Activated CD4-positive, alpha-beta memory T cell treated with anti-CD3 and anti-CD28 coated beads, Interleukin-2, amount 10 ng/mL, durations not matched to agents 7 days and 5 days (primary cell): Measurements from ENCODE around the gene SLC38A10. TPM values are rescaled to one million over a fixed set of nuclear protein-coding genes. Genes with fewer than 3 reads are reported as not detected.
A peak's percentile ranks its signal among the peaks of the same experiment; 100 is the strongest.

Source experiments
- CTCF ChIA-PET: fragments of 350-600 bp; sonication (Branson Sonifier 250); formaldehyde crosslinking; loops from one replicate; lab custom pipeline; 2021; ENCODE audit warnings: antibody characterized with exemption, inconsistent platforms; lab: Charles Lee
- POLR2A ChIA-PET: fragments of 350-600 bp; sonication (Branson Sonifier 250); formaldehyde crosslinking; loops from one replicate; lab custom pipeline; 2021; ENCODE audit warnings: antibody characterized with exemption; lab: Charles Lee
- DNase-seq: peaks from one replicate; pipeline ENCODE4 v3.0.0-alpha.2; 2020
- H3K27ac Mint-ChIP-seq: one replicate; pipeline ENCODE4 v1.8.0; 2021; ENCODE audit warnings: mild to moderate bottlenecking, mixed read lengths
- H3K27me3 Mint-ChIP-seq: one replicate; pipeline ENCODE4 v1.8.0; 2021; ENCODE audit warnings: mixed read lengths
- H3K36me3 Mint-ChIP-seq: one replicate; pipeline ENCODE4 v1.8.0; 2021; ENCODE audit warnings: low read depth, mixed read lengths
- H3K4me1 Mint-ChIP-seq: one replicate; pipeline ENCODE4 v1.8.0; 2021; ENCODE audit warnings: mixed read lengths
- H3K4me3 Mint-ChIP-seq: one replicate; pipeline ENCODE4 v1.8.0; 2021; ENCODE audit warnings: mild to moderate bottlenecking, mixed read lengths
- H3K9me3 Mint-ChIP-seq: one replicate; pipeline ENCODE4 v1.8.0; 2021; ENCODE audit warnings: mixed read lengths
- total RNA-seq, 2 experiments: library from RNA; stranded (reverse); gene quantifications; one replicate each; pipeline ENCODE4 v1.2.3, GENCODE V29; 2021

The SLC38A10 gene
- total RNA-seq, 2 experiments from 2014 or later, result 112 to 114 TPM

DNA sequence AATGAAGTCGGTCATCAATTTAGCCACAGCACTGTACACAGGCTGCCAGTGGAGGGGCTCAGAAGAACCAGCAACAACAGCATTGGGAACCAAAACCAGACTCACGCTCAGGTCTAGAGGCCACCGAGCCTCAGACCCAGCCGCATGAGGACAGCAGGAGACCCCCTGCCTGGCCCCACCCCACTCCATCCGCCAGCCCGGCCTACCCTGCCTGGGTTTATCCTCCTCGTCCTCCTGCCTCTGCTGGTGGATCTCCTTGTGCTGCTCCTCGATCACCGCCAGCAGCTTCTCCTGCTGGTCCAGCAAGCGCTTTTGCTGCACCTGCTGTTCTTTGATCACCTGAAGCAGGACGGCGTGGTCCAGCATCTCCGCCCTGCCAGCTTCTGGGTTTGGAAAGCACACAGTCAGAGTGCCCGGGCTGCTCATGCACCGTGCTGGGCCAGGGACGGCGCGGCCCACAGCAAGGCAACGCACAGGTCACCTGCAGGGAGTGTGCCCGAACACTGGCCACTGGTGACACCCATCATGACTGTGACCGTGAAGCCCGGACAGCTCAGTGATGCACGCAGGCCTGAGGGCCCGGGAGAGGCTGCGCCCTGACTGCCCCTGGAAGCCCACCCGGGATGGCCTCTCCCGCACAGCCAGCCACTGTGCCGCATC lies 48.3 kb downstream of the SLC38A10 start:
- no peak overlapping the region for H3K27ac Mint-ChIP-seq
- peaks cover 12% of the 10 kb centered on the region for H3K4me1 Mint-ChIP-seq
- no peaks in the 10 kb centered on the region for H3K9me3 Mint-ChIP-seq
- CTCF ChIA-PET, result interaction anchor here (0.6 kb wide), 1 partner anchor 229 kb away, joined by 5 read pairs; no protein-coding TSS in a partner anchor
- no peak overlapping the region for H3K4me3 Mint-ChIP-seq
- H3K27me3 Mint-ChIP-seq, result no peaks in the 10 kb centered on the region
- peaks cover 25% of the 10 kb centered on the region for H3K36me3 Mint-ChIP-seq
- POLR2A ChIA-PET, result no interaction called here
- DNase-seq, result no peak

DNA sequence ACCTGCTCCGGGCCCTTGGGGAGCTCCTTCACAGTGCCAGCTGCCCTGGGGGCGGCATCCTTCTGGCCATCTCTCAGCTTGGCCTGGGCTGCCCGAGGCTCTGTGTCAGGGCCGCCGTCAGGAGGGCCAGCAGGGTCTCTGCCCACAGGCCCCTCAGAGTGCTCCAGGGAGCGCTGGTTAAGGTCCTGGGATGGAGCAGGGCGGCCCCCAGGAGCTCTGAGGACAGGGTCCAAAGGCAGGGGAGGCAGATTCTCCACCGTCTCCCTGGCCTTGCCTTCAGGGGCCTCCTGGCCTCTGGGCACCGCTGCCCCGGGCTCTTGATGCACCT lies 48.8 kb downstream of the SLC38A10 start:
- no peak for DNase-seq
- CTCF ChIA-PET, result no interaction called here
- Mint-ChIP-seq H3K9me3 (no peaks in the 10 kb centered on the region), H3K27ac (no peak overlapping the region), H3K4me1 (peaks cover 17% of the 10 kb centered on the region), H3K4me3 (no peak overlapping the region), H3K36me3 (peaks cover 28% of the 10 kb centered on the region), H3K27me3 (no peaks in the 10 kb centered on the region)
- POLR2A ChIA-PET, result interaction anchor here (0.7 kb wide), 1 partner anchor 306 kb away, joined by 3 read pairs; the partner anchor contains the start of gene FAAP100

DNA sequence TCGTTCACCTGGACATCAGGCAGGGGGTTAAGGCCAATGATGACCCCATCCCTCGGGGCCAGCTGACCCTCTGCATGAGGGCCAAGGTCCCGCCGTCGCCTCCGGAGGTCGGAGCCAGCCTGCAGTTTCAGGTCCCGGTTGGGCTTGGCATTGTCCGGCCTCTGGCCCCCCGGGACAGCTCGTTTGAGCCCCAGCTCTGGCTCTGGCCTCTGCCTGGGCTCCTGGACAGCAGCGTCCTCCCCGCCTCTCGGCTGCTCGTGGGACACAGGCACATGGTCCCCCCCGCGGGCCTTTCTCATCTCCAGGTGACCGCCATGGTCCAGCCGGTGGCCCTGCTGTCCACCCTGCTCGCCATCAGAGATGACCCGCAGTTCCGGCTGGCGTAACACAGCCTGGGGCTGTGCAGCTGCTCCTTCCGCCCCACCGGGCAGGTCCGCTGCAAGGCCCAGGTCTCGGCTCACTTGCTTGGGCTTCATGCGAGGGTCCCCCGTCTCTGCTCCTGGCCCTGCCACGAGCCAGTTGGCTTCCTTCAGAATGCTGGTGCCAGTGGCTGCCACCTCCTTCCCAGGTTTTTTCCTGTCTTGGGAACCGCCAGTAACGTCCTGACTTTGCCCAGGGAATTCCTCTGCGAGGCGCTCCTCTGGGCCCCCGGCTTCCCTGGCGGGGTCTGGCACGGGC lies 49.3 kb downstream of the SLC38A10 start:
- Mint-ChIP-seq H3K4me3 (no peak overlapping the region), H3K27ac (no peak overlapping the region), H3K9me3 (no peaks in the 10 kb centered on the region), H3K27me3 (no peaks in the 10 kb centered on the region), H3K4me1 (peaks cover 22% of the 10 kb centered on the region), H3K36me3 (peaks cover 25% of the 10 kb centered on the region)
- no peak for DNase-seq
- CTCF ChIA-PET, result no interaction called here
- POLR2A ChIA-PET, result interaction anchor here (0.7 kb wide), 1 partner anchor 307 kb away, joined by 3 read pairs; the partner anchor contains the start of gene FAAP100

DNA sequence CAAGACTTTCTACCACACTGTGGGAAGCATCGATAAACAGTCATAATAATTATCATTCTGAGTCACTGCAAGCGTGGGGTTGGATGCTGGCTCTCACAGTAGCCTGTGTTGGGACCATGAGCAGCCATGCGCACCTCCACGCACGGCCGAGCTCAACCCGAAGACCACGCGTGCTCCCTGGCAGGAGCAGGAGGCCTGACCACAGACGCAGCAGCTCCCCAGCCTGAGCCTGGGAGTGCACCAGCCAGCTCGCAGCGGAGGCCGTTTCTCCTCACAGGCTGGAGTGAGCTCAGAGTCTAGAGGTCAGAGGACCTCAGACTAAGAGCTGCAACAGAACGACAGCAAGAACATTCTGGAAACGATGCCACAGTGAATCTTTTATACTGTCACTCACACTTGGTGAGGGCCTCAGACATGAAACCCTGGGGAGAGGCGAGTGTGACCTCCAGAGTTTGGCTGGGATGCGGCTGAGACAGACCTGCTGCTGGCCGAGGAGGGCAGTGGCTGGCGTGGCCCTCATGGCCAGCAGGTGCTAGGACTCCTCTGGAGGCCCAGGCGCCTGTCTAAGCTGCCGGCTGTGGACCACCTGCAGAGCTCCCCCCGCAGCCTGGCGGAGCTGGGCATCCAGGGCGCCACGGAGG lies 50.0 kb downstream of the SLC38A10 start:
- H3K4me1 Mint-ChIP-seq, result peaks cover 26% of the 10 kb centered on the region
- DNase-seq, result no peak
- peaks cover 22% of the 10 kb centered on the region for H3K36me3 Mint-ChIP-seq
- no peak overlapping the region for H3K4me3 Mint-ChIP-seq
- ChIA-PET POLR2A (no interaction called here), CTCF (no interaction called here)
- H3K27ac Mint-ChIP-seq, result no peak overlapping the region
- no peaks in the 10 kb centered on the region for H3K9me3 Mint-ChIP-seq
- no peaks in the 10 kb centered on the region for H3K27me3 Mint-ChIP-seq

DNA sequence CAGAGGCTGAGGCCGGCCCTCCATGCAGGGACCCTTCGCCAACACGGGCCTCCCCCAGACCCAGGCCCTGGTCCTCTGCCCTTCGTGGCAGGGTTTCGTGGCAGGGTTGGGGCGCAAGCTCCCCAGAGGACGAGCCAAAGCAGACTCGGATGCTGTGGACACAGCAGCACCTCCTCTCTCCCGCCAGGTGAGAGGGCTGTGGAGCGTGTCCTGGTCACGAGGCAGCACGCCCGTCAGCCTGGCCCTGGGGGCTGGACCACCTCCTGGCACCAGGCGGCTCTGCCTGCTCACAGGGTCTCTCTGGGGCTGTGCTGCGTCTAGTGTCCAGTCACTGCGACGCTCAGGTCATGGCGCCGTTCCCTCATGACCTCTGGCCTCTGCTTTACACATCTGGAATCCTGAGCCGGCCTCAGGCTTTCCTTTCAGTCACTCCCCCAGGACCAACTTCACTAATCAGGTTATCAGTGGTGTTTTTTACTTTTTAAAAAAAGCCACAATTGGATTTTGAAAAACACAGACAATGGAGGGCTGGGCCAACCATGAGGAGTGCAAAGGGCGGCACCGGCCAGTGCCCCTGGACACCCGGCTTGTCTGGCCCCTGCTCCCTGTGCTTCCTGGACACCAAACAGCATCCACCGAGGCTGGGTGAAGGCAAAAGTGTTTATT lies 50.6 kb downstream of the SLC38A10 start:
- Mint-ChIP-seq H3K27ac (no peak overlapping the region), H3K4me3 (no peak overlapping the region), H3K36me3 (peaks cover 17% of the 10 kb centered on the region), H3K4me1 (peaks cover 29% of the 10 kb centered on the region), H3K9me3 (no peaks in the 10 kb centered on the region), H3K27me3 (no peaks in the 10 kb centered on the region)
- POLR2A ChIA-PET, result no interaction called here
- DNase-seq, result no peak
- CTCF ChIA-PET, result no interaction called here

DNA sequence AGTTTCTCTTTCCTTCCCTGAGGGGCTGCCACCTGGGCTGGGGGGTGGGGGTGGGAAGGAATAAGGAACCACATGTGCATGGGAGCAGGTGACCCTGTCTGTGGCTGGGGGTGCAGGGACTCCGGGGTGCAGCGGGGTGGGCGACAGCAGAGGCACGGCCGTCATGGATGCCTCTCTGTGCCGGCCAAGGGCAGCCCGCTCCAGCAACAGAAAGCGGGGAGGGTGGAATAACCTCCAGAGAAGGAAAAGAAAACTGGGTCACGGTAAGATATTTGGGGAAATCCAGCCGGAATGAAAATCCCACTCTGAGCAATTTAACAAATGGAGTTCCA lies 51.8 kb downstream of the SLC38A10 start:
- Mint-ChIP-seq H3K4me3 (no peak overlapping the region), H3K27me3 (no peaks in the 10 kb centered on the region), H3K9me3 (no peaks in the 10 kb centered on the region), H3K4me1 (peaks cover 29% of the 10 kb centered on the region), H3K27ac (no peak overlapping the region), H3K36me3 (peaks cover 13% of the 10 kb centered on the region)
- CTCF ChIA-PET, result no interaction called here
- no peak for DNase-seq
- POLR2A ChIA-PET, result no interaction called here

DNA sequence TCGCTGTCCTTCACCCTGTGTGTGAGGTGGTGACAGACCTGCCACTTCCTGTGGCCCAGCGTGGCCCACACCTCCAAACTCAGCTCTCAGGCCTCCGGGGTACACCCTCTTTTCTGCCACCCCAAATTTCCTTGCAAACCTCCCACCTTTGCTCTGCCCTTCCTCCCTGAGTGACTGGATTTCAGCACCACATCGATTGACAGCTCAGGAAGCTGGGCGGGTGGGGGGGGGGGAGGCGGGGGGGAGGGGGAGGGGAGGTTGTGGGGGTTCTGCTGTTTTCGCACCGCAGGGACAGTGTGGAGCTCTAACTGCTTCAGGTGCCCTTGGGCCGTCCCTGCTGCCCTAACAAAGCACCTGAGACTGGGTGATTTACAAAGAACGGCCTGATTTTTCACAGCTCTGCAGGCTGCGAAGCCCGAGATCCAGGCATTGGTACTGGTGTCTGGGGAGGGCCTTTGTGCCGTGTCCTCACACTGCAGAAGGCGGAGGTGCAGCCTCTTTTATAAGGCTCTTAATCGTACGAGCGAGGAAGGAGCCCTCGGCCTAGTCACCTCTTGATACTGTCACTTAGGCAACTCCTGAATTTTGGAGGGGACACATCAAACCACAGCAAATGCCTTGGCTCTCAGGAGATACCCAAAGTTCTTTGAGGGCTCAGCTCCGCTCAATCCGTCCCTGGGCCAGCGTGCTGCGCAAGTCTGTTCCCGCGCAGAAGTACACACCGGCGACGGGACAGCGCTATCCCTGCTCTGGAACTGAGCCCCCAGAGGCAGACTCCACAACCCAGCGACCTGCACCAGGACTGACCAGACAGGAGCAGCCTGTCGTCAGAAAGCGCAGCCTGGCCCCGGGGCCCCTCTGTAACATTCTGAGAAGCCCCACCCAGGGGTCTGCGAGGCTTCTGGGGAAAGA lies 52.4 kb downstream of the SLC38A10 start:
- Mint-ChIP-seq H3K27ac (no peak overlapping the region), H3K9me3 (no peaks in the 10 kb centered on the region), H3K36me3 (peaks cover 11% of the 10 kb centered on the region), H3K27me3 (no peaks in the 10 kb centered on the region), H3K4me3 (no peak overlapping the region), H3K4me1 (peaks cover 34% of the 10 kb centered on the region)
- ChIA-PET POLR2A (interaction anchor here (0.9 kb wide), 1 partner anchor 14 kb away, joined by 3 read pairs; no protein-coding TSS in a partner anchor), CTCF (no interaction called here)
- DNase-seq, result no peak

DNA sequence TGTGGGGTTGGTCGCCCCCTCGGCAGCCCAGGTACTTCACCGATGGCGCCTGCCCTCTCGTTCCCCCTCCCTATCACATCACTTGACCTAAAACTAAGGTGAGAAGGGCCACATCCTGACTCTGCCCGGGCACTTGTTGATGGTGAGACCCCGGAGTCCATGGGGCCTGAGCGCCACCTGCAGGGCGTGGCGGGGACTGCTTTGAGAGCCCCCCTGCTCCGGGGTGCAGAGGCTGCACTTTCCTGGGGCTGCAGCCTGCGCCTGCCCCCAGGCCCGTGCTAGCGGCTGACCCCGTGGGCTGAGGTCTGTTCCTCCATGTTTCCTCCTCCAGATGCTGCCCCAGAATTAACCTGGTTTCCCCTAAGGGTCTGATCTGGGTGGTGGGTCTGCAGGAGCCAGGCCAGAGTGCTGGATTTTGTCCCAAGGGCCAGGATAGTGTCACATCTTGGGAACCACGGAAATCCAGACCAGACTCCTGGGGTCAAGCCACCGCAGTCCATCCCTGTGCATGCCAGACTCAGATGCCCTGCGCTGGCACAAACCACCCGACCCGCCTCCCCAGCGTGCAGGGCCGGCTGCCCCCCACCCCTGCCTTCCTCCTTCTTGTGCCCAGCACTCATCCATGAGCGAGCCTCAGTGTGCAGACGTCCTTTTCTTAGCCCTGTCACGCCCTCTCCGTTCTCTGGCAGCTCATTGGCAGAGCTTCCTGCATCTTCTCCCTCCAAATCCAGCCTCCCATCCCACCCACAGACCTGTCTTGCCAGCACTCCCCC lies 53.3 kb downstream of the SLC38A10 start:
- Mint-ChIP-seq H3K27me3 (no peaks in the 10 kb centered on the region), H3K4me3 (no peak overlapping the region), H3K4me1 (peaks cover 42% of the 10 kb centered on the region), H3K36me3 (peaks cover 11% of the 10 kb centered on the region), H3K9me3 (no peaks in the 10 kb centered on the region), H3K27ac (no peak overlapping the region)
- ChIA-PET POLR2A (interaction anchor here (0.9 kb wide), 1 partner anchor 13 kb away, joined by 3 read pairs; no protein-coding TSS in a partner anchor), CTCF (no interaction called here)
- peak; percentile 67 for DNase-seq

DNA sequence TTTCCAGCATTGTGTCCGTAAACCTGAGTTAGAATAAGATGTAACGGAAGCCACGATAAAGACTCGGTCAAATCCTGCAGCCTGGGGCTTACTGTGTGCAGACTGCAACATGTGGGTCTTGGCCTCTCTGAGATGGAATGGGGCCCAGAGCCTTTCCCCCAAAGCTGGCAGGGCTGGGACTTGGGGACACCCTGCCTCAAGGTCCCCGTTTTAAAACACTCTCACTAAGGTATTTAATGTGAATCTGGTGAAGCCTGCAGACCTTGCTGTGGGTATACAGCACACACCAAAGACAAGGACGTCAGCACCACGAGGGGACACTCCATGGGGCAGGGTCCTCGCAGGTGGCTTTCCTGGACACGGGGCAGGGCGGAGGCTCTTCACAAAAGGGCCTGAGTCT lies 53.9 kb downstream of the SLC38A10 start:
- Mint-ChIP-seq H3K27me3 (no peaks in the 10 kb centered on the region), H3K36me3 (peaks cover 11% of the 10 kb centered on the region), H3K27ac (peak overlapping the region; percentile 21), H3K4me1 (peaks cover 43% of the 10 kb centered on the region), H3K9me3 (no peaks in the 10 kb centered on the region), H3K4me3 (no peak overlapping the region)
- no peak for DNase-seq
- ChIA-PET POLR2A (no interaction called here), CTCF (interaction anchor here (0.9 to 1.1 kb wide), 2 partner anchors 14 to 53 kb away, joined by 3 to 4 read pairs; no protein-coding TSS in a partner anchor)

DNA sequence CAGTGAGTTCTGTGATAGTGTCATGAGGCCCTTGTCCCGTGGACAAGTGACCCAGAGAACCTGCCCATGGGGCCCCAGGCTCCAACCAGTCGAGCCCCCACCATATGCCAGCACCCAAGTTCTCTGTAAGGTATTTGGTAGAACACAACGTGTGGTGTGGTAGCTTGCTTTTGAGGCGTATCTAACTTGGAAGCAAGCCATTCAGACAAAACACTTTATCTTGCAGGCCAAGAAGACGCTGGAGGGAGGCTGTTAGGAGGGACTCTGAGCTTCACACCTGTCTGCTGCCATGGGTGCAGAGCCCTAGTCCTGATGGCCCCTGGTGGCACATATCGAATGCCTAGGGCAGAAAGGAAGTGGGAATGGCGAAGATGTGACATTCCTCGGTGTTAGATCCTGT lies 54.3 kb downstream of the SLC38A10 start:
- DNase-seq, result no peak
- peak overlapping the region; percentile 42 for H3K4me3 Mint-ChIP-seq
- no peaks in the 10 kb centered on the region for H3K9me3 Mint-ChIP-seq
- peaks cover 44% of the 10 kb centered on the region for H3K4me1 Mint-ChIP-seq
- POLR2A ChIA-PET, result interaction anchor here (2.0 to 2.4 kb wide), 2 partner anchors 18 to 47 kb away, joined by 4 to 18 read pairs; partner anchors contain the start of gene CEP131
- CTCF ChIA-PET, result interaction anchor here (0.9 to 1.1 kb wide), 2 partner anchors 14 to 53 kb away, joined by 3 to 4 read pairs; no protein-coding TSS in a partner anchor
- H3K27me3 Mint-ChIP-seq, result no peaks in the 10 kb centered on the region
- H3K36me3 Mint-ChIP-seq, result peaks cover 11% of the 10 kb centered on the region
- peak overlapping the region; percentile 21 for H3K27ac Mint-ChIP-seq

DNA sequence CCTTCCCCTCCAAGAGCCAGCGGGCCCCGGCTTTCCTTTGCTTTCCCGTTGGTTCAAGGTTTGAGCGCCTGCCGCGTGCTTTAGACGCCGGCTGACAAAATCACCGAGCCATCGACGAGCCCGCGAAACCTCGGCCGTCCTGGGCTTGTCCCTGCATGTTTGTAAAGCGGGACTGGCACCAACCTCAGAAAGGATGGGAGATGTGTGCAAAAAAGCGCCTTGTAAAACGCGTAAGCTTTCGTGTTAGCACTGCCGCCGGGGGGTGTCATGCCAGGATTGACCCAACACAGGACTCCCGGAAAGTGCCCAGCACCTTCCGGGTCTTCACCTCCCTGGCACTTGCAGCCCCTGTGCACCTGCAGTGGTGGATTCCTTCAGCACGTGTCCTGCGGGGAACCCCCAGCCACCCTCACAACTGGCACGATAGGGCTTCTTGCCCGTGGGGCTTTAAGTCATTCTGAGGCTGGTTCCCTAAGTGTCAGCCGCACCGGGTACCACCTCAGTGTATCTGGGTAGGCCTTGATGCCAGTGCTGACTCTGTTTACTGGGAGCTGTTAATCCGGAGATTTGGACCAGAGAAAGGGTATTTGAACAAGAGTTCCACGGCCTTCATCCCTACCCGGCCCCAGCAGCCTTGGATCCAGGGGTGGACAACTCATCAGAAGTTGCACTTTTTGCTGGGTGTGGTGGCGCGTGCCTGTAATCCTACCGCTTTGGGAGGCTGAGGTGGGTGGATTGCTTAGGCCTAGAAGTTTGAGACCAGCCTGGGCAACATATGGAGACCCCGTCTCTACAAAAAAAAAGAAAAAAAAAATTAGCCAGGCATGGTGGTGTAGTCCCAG lies 55.2 kb downstream of the SLC38A10 start:
- ChIA-PET POLR2A (interaction anchor here (0.9 to 2.6 kb wide), 15 partner anchors 10 to 275 kb away, joined by 3 to 18 read pairs (median 6); partner anchors contain the start of genes ACTG1 and CEP131), CTCF (interaction anchor here (0.8 to 1.5 kb wide), 8 partner anchors 8 to 216 kb away, joined by 3 to 6 read pairs (median 4); partner anchors contain the start of gene CEP131)
- Mint-ChIP-seq H3K4me1 (peaks cover 42% of the 10 kb centered on the region), H3K27ac (peak overlapping the region; percentile 91), H3K36me3 (peaks cover 12% of the 10 kb centered on the region), H3K4me3 (peak overlapping the region; percentile 93), H3K9me3 (no peaks in the 10 kb centered on the region), H3K27me3 (no peaks in the 10 kb centered on the region)
- DNase-seq, result peak; percentile 41
